Bronchial epithelial cell (primary cell): ENCODE data around the gene KIAA0232. TPM values are rescaled to one million over a fixed set of nuclear protein-coding genes. Genes with fewer than 3 reads are reported as not detected.

Source experiments
- DNase-seq: peaks from one replicate; pipeline ENCODE4 v3.0.0-alpha.2; 2010; ENCODE audit warnings: low read depth
- FAIRE-seq: peaks from 2 replicates; lab custom pipeline; 2011; peaks lifted over from hg19 to GRCh38; lab: Jason Lieb, UNC
- H3K27me3 ChIP-seq: 2 replicates; pipeline ENCODE4 v1.5.1; 2011; ENCODE audit warnings: low read length; ENCODE audit not compliant: control insufficient read depth, insufficient read depth
- H3K36me3 ChIP-seq: 2 replicates; pipeline ENCODE4 v1.5.1; 2011; ENCODE audit warnings: low read length; ENCODE audit not compliant: control insufficient read depth, insufficient read depth
- H3K4me3 ChIP-seq: 2 replicates; pipeline ENCODE4 v1.5.1; 2011; ENCODE audit warnings: mild to moderate bottlenecking, low read depth, low read length, control low read depth
- CTCF ChIP-seq: IDR thresholded peaks from 2 replicates; pipeline ENCODE4 v1.5.1; 2011; ENCODE audit warnings: mild to moderate bottlenecking, moderate library complexity, low read length, control low read depth, inconsistent platforms; ENCODE audit not compliant: insufficient read depth, severe bottlenecking
- total RNA-seq: library from RNA; depleted of rRNA; stranded (reverse); fragments of >200 nt; gene quantifications from 2 replicates; pipeline ENCODE4 v1.2.1, GENCODE V29; 2014

KIAA0232 gene
- total RNA-seq, 1 donor from 2014 or later: 20.5 TPM

- Histone ChIP-seq H3K36me3 (no peaks in the 10 kb centered on the region), H3K4me3 (no peak overlapping the region), H3K27me3 (no peaks in the 10 kb centered on the region)
- no peak for DNase-seq
- no peak for FAIRE-seq
- no peak for TF ChIP-seq CTCF
These were observed 5.4 kb upstream of the KIAA0232 start for GRCh38 chr4:6776920-6777635.

- no peaks in the 10 kb centered on the region for H3K36me3 ChIP-seq
- no peaks in the 10 kb centered on the region for H3K27me3 ChIP-seq
- H3K4me3 ChIP-seq: no peak overlapping the region
- FAIRE-seq (no peak), DNase-seq (no peak)
- no peak for TF ChIP-seq CTCF
These were observed 4.8 kb upstream of the KIAA0232 start for GRCh38 chr4:6777636-6778281.

GRCh38 chr4:6778435-6778834 lies 4.1 kb upstream of the KIAA0232 start:
- no peak for TF ChIP-seq CTCF
- no peak for DNase-seq
- Histone ChIP-seq H3K36me3 (no peaks in the 10 kb centered on the region), H3K27me3 (no peaks in the 10 kb centered on the region), H3K4me3 (no peak overlapping the region)
- FAIRE-seq: no peak

GRCh38 chr4:6779667-6780565 lies 2.6 kb upstream of the KIAA0232 start:
- no peak for DNase-seq
- Histone ChIP-seq H3K27me3 (no peaks in the 10 kb centered on the region), H3K36me3 (no peaks in the 10 kb centered on the region), H3K4me3 (no peak overlapping the region)
- no peak for FAIRE-seq
- no peak for TF ChIP-seq CTCF

- FAIRE-seq (no peak), DNase-seq (no peak)
- Histone ChIP-seq H3K36me3 (peaks cover 1% of the 10 kb centered on the region), H3K4me3 (no peak overlapping the region), H3K27me3 (no peaks in the 10 kb centered on the region)
- TF ChIP-seq CTCF: no peak
These were observed 1.4 kb upstream of the KIAA0232 start for GRCh38 chr4:6781113-6781512.
